LoVo (cell line): ENCODE results near the gene LYPD6.

ENCODE experiments used
- DNase-seq: peaks from one replicate; pipeline ENCODE4 v3.0.0-alpha.2; 2016; ENCODE audit warnings: low spot score

The LYPD6 gene

GRCh38 chr2:149409506-149409905 lies 79.1 kb downstream of the LYPD6 start:
- DNase-seq = no peak

- DNase-seq = peak; percentile 5
Measured at GRCh38 chr2:149410701-149411484, 80.5 kb downstream of the LYPD6 start.

GRCh38 chr2:149413487-149413886 lies 83.1 kb downstream of the LYPD6 start:
- no peak for DNase-seq

- DNase-seq = no peak
Measured at GRCh38 chr2:149415086-149415485, 84.7 kb downstream of the LYPD6 start.

GRCh38 chr2:149418065-149418464 lies 87.7 kb downstream of the LYPD6 start:
- no peak for DNase-seq

- no peak for DNase-seq
Measured at GRCh38 chr2:149420053-149420963, 89.9 kb downstream of the LYPD6 start.

GRCh38 chr2:149421791-149422190 lies 91.4 kb downstream of the LYPD6 start:
- DNase-seq = no peak

- DNase-seq = peak; percentile 66
Measured at GRCh38 chr2:149422337-149422990, 92.1 kb downstream of the LYPD6 start.

- DNase-seq = no peak
Measured at GRCh38 chr2:149422991-149423338, 92.6 kb downstream of the LYPD6 start.

- no peak for DNase-seq
Measured at GRCh38 chr2:149423630-149424029, 93.2 kb downstream of the LYPD6 start.

- no peak for DNase-seq
Measured at GRCh38 chr2:149427387-149427786, 97.0 kb downstream of the LYPD6 start.

- DNase-seq = no peak
Measured at GRCh38 chr2:149428783-149429182, 98.4 kb downstream of the LYPD6 start.

GRCh38 chr2:149430743-149431736 lies 100.7 kb downstream of the LYPD6 start:
- DNase-seq = no peak

- DNase-seq = no peak
Measured at GRCh38 chr2:149438330-149438960, 108.1 kb downstream of the LYPD6 start.

- no peak for DNase-seq
Measured at GRCh38 chr2:149441255-149441654, 110.9 kb downstream of the LYPD6 start.

GRCh38 chr2:149442346-149442745 lies 112.0 kb downstream of the LYPD6 start:
- no peak for DNase-seq

- no peak for DNase-seq
Measured at GRCh38 chr2:149443150-149443549, 112.8 kb downstream of the LYPD6 start.

GRCh38 chr2:149446748-149447147 lies 116.4 kb downstream of the LYPD6 start:
- DNase-seq = no peak

GRCh38 chr2:149448315-149448714 lies 117.9 kb downstream of the LYPD6 start:
- no peak for DNase-seq

- DNase-seq = no peak
Measured at GRCh38 chr2:149449017-149449416, 118.6 kb downstream of the LYPD6 start.
